CD4-positive, alpha-beta T cell treated with Interleukin-15 for 1 hour (primary cell): Measurements from ENCODE around the gene WDR88.
"Not testable (repeated sequence)": the region's sequence is repeated elsewhere in the genome, so short reads cannot be mapped to it uniquely, and the experiment has no call there.

Source experiments
- DNase-seq: peaks from one replicate; pipeline ENCODE4 v3.0.0-alpha.2; 2020

Gene WDR88

DNA sequence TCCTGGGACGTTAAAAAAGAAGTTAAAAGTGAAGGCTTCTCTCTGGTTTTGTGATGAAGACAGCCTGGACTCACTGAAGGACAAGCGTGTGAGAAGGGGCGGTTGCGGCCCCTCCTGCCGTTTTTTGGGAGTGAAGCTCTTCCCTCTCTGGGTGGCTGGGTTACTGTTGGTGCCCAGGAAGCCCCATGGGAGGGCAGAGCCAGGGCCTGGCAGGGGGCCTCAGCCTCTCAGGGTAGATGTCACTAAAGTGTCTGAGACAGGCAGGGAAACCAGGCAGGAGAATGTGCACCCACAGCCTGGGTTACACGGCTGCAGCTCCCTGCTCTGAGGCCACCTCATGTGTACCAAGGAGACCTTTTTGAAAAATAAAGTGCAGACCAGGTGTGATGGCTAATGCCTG lies 1.5 kb upstream of the WDR88 start:
- DNase-seq: no peak

- no peak for DNase-seq
Measured at GRCh38 chr19:33132425-33132824, 511 bp downstream of the WDR88 start.

- no peak for DNase-seq
Measured at GRCh38 chr19:33133438-33134031, 1.6 kb downstream of the WDR88 start.

GRCh38 chr19:33134571-33135041 lies 2.7 kb downstream of the WDR88 start:
- DNase-seq: peak; percentile 61

DNA sequence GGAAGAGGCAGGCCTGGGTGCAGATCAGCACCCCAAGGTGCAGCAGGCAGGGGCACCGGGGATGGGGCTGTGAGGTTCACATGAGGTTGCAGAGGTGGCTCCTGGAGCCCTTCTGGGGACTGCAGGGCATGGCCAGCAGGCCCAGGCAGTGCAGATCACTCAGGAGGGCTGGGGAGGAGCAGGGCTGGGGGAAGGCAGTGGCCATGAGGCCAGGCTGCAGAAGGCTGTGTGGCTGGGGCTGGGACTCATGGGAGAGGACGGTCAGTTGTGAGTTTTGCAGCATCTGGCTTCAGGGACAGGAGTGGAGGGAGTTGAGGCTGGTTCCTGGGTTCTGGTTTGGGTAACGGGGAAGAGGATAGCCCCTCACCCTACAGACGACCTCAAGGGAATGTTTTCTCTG lies 7.3 kb downstream of the WDR88 start:
- DNase-seq: no peak

DNA sequence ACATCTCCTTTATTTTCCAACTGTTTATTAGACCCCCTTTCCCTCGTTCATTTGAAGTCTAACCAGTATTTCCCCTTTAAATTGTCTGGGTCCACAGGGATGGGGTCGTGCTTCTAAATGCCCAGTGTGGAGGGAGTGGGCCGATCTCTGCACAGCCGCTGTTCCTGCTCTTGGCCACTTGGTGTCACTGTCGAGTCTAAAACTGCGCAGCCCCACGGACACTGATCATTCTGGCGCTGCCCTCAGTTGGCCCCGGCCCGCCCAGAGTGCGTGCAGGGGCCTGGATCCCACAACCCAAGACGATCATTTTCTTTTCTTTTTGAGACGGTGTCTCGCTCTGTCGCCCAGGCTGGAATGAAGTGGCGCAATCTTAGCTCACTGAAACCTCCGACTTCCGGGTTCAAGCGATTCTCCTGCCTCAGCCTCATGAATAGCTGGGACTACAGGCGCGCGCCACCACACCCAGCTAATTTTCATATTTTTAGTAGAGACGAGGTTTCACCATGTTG lies 12.0 kb downstream of the WDR88 start:
- DNase-seq: peak; percentile 61

DNA sequence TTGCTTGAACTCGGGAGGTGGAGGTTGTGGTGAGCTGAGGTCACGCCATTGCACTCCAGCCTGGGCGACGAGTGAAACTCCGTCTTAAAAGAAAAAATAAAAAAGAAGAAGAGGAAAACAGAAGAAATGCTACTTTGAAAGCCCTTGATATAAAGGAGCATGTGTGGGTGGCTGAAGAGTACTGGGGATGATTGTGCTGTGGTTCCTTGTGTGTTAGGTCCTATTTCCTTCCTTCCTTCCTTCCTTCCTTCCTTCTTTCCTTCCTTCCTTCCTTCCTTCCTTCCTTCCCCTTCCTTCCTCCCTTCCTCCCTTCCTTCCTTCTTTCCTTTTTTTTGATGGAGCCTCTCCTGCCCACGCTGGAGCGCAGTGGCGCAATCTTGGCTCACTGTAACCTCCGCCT lies 14.3 kb downstream of the WDR88 start:
- no peak for DNase-seq

DNA sequence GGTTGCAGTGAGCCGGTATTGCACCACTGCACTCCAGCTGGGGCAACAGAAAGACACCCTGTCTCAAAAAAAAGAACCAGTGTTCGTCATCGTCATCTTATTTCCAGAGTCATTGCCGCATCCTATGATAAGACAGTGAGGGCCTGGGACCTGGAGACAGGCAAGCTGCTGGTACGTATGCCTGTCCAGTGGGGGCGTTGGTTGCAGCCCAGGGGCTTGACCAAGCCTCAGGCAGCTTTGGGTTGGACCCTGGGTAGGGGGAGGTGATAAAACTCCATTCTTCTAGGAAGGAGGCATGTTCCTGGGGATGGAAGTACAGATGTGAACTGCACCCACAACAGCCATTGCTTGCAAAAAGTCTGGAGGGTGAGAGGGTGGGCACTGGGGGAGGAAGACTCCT lies 15.6 kb downstream of the WDR88 start:
- no peak for DNase-seq

DNA sequence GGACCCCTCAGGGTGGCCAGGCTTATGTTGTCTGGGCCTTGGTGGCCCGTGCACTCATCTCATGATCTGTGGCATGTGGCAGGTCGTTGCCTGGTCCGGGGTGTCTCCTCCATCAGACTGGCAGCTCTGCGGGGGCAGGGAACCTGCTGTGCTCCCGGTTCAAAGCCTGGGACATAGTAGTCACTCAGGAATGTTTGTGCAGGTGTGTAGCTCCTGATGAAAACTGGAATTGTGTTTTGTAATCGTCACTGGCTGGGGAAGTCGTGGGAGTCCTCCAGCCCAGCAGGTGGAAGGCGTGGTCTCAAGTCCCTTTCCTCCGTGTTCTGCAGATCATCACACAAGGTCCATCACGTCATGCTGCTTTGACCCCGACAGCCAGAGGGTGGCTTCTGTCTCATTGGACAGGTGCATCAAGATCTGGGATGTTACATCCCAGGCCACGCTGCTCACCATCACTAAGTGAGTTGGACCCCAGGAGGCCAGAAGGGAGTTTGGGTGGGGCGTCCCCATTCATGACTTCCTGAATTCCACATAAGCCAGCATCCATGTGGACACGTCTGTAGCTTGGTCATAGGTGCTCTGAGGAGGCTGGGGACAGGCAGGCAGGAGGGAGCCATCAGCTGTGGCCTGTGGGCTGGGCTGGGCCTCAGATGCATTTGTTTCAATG lies 19.1 kb downstream of the WDR88 start:
- DNase-seq: no peak

DNA sequence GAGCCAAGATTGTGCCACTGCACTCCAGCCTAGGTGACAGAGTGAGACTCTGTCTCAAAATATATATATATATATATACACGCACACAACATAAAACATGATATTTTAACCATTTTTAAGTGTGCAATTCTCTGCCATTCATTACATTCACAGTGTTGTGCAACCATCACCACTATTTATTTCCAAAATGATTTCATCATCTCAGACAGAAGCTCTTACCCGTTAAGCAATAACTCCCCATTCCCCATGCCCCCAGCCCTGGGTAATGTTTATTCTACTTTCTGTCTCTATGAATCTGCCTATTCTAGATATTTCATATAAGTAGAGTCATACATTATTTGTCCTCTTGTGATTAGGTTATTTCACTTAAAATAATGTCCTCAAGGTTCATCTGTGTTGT lies 20.3 kb downstream of the WDR88 start:
- no peak for DNase-seq

GRCh38 chr19:33152625-33153024 lies 20.7 kb downstream of the WDR88 start:
- not testable (repeated sequence) for DNase-seq

GRCh38 chr19:33154313-33154712 lies 22.4 kb downstream of the WDR88 start:
- not testable (repeated sequence) for DNase-seq

GRCh38 chr19:33156334-33156733 lies 24.4 kb downstream of the WDR88 start:
- no peak for DNase-seq

DNA sequence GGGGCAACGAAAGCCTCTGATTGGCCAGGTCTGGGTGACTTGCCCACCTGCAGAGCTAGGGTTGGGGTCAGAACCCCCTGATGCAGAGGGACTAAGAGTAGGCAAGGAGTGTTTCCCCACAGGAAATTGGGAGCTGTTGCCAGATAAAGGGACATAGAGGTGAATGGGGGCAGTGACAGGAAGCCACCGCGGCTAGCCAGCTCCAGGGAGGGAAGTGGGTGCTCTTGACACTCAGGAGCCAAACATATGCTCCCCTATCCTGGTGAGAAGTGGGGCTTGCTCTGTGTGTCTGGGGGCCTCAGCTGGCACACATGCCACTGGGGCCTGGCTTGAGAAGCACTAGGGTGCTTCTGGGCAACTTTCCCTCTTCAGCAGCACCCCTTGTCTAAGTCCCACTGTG lies 26.0 kb downstream of the WDR88 start:
- no peak for DNase-seq

DNA sequence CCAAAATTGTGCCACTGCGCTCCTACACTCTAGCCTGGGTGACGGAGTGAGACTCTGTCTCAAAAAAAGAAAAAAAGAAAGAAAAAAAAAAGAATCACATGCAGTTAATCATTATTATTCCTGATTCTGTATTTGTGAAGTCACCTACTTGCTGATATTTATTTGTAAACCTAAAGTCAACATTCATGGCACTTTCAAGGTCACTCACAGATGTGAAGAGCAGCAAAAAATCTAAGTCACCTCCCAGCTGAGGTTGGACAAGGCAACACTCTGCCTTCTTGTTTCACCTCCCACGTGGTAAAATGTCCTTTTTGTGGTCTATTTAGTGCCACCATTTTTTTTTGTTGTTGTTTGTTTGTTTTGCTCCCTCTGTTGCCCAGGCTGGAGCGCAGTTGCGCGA lies 26.5 kb downstream of the WDR88 start:
- no peak for DNase-seq

DNA sequence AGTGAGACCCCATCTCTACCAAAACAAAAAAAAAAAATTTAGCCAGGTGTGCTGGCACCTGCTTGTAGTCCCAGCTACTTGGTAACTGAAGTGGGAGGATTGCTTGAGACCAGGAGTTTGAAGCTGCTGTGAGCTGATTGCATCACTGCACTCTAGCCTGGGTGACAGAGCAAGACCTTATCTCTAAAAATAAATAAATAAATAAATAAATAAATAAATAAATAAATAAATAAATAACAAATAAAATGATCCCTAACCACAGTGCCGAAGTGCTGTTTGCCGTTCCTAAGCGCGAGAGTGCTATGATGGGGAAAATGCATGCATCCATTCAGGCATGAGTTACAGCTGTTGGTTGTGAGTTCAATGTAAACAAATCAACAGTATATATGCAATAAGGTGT lies 27.2 kb downstream of the WDR88 start:
- DNase-seq: no peak

- DNase-seq: no peak
Measured at GRCh38 chr19:33159893-33160292, 28.0 kb downstream of the WDR88 start.

GRCh38 chr19:33161201-33161600 lies 29.3 kb downstream of the WDR88 start:
- DNase-seq: no peak

DNA sequence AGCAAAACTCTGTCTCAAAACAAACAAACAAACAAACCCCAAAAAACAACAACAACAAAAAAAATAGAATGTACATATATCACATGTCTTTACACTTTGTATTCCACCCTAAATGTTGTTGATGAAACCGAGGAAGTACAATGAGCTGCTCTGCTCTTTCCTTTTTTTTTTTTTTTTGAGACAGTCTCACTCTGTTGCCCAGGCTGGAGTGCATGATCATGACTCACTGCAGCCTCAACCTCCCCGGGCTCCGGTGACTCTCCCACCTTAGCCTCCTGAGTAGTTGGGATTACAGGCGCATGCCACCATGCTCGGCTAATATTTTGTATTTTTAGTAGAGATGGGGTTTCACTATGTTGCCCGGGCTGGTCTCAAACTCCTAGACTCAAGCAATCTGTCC lies 31.6 kb downstream of the WDR88 start:
- no peak for DNase-seq

DNA sequence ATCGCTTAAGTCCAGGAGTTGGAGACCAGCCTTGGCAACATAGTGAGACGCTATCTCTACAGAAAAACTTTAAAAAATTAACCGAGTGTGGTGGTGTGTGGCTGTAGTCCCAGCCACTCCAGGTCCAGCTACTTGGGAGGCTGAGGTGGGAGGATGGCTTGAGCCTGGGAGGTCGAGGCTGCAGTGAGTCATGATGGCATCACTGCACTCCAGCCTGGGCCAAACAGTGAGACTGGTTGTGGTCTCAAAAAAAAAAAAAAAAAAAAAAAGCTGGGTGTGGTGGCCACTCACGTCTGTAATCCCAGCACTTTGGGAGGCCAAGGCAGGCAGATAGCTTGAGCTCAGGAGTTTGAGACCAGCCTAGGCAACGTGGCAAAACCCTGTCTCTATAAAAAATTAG lies 34.1 kb downstream of the WDR88 start:
- DNase-seq: not testable (repeated sequence)

- no peak for DNase-seq
Measured at GRCh38 chr19:33167438-33167837, 35.5 kb downstream of the WDR88 start.

GRCh38 chr19:33168528-33168927 lies 36.6 kb downstream of the WDR88 start:
- DNase-seq: no peak

DNA sequence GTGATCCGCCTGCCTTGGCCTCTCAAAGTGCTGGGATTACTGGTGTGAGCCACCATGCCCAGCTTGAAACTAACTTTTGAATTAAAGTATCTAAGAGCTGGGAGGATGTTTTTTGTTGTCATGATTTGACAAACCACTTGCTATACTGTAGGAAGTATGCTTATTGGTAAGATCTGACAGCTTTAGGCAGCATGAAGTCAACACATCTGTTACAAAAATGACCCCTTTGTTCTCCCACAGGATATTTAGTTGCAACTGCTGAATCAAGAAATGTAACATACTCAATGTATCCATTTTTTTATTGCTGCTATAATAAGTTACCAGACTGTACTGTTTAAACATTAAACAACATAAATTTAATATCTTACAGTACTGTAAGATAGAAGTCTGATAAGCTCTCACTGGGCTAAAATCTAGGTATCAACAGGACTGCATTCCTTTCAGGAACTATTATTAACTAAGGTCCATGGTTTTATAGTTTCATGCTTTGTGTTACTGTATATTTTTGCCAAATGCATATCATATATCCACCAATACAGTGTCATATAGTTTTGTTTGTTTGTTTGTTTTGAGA lies 39.4 kb downstream of the WDR88 start:
- DNase-seq: no peak

DNA sequence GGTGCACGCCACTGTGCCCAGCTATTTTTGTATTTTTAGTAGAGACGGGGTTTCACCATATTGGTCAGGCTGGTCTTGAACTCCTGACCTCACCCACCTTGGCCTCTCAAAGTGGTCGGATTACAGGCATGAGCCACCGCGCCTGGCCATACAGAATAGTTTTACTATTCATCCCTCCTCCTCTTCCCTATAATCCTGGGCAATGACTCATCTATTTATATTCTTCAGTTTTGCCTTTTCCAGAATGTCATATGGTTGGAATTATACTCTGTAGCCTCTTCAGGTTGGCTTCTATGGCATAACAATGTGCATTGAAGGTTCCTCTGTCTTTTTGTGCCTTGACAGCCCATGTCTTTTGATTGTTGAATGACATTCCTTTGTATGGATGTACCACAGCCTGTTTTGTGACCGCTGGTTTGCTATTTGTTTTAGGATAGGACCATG lies 40.0 kb downstream of the WDR88 start:
- no peak for DNase-seq
